H9 (cell line): ENCODE data around the gene TRMT11. TPM values are rescaled to one million over a fixed set of nuclear protein-coding genes. Genes with fewer than 3 reads are reported as not detected.

Source experiments
- DNase-seq: peaks from one replicate; pipeline ENCODE4 v3.0.0-alpha.2; 2017
- H2AFZ ChIP-seq: one replicate; pipeline ENCODE4 v1.6.1; 2013; ENCODE audit warnings: mild to moderate bottlenecking, low read length, control low read depth, moderate library complexity
- H2AK5ac ChIP-seq: 2 replicates; pipeline ENCODE4 v1.6.1; 2013; ENCODE audit warnings: low read length, control low read depth, mixed read lengths; ENCODE audit not compliant: insufficient read length
- H2BK120ac ChIP-seq: one replicate; pipeline ENCODE4 v1.6.1; 2013; ENCODE audit warnings: low read depth, mild to moderate bottlenecking, low read length, control low read depth, inconsistent platforms; ENCODE audit not compliant: poor library complexity, severe bottlenecking
- H2BK12ac ChIP-seq: 2 replicates; pipeline ENCODE4 v1.6.1; 2013; ENCODE audit warnings: low read length, control low read depth, mixed read lengths, low read depth; ENCODE audit not compliant: insufficient read length
- H2BK15ac ChIP-seq: 2 replicates; pipeline ENCODE4 v1.6.1; 2013; ENCODE audit warnings: low read depth, low read length, control low read depth
- H2BK20ac ChIP-seq: one replicate; pipeline ENCODE4 v1.6.1; 2013; ENCODE audit warnings: low read depth, mild to moderate bottlenecking, low read length, control low read depth, inconsistent platforms; ENCODE audit not compliant: poor library complexity, severe bottlenecking
- H2BK5ac ChIP-seq: 2 replicates; pipeline ENCODE4 v1.6.1; 2013; ENCODE audit warnings: low read length, control low read depth, mixed read lengths; ENCODE audit not compliant: insufficient read length
- H3K14ac ChIP-seq: 2 replicates; pipeline ENCODE4 v1.6.1; 2013; ENCODE audit warnings: low read length, control low read depth; ENCODE audit not compliant: insufficient read depth
- H3K18ac ChIP-seq: 2 replicates; pipeline ENCODE4 v1.6.1; 2013; ENCODE audit warnings: low read depth, mild to moderate bottlenecking, mixed read lengths, low read length, control low read depth; ENCODE audit not compliant: insufficient read length
- H3K23ac ChIP-seq: 2 replicates; pipeline ENCODE4 v1.6.1; 2013; ENCODE audit warnings: low read length, control low read depth, mixed read lengths, low read depth; ENCODE audit not compliant: insufficient read length
- H3K23me2 ChIP-seq: 2 replicates; pipeline ENCODE4 v1.6.1; 2013; ENCODE audit warnings: low read depth, mild to moderate bottlenecking, mixed read lengths, low read length, control low read depth; ENCODE audit not compliant: insufficient read length, poor library complexity, severe bottlenecking
- H3K27ac ChIP-seq: 2 replicates; pipeline ENCODE4 v1.5.1; 2013; ENCODE audit warnings: low read length, control low read depth, mixed read lengths, low read depth; ENCODE audit not compliant: insufficient read length
- H3K27me3 ChIP-seq: 2 replicates; pipeline ENCODE4 v1.6.1; 2013; ENCODE audit warnings: low read length, control low read depth, inconsistent platforms; ENCODE audit not compliant: insufficient read depth
- H3K4ac ChIP-seq: 2 replicates; pipeline ENCODE4 v1.6.1; 2013; ENCODE audit warnings: low read depth, mild to moderate bottlenecking, control low read depth, inconsistent platforms, low read length, moderate library complexity
- H3K4me1 ChIP-seq: 2 replicates; pipeline ENCODE4 v1.6.1; 2013; ENCODE audit warnings: low read length, control low read depth, inconsistent platforms; ENCODE audit not compliant: insufficient read depth
- H3K4me2 ChIP-seq: 2 replicates; pipeline ENCODE4 v1.6.1; 2013; ENCODE audit warnings: low read length, control low read depth, mixed read lengths; ENCODE audit not compliant: insufficient read length, insufficient read depth
- H3K56ac ChIP-seq: 2 replicates; pipeline ENCODE4 v1.6.1; 2013; ENCODE audit warnings: low read depth, mild to moderate bottlenecking, mixed read lengths, low read length, control low read depth; ENCODE audit not compliant: insufficient read length
- H3K79me1 ChIP-seq: 2 replicates; pipeline ENCODE4 v1.6.1; 2013; ENCODE audit warnings: low read depth, mild to moderate bottlenecking, moderate library complexity, low read length, control low read depth, inconsistent platforms; ENCODE audit not compliant: insufficient read depth, poor library complexity, severe bottlenecking
- H3K79me2 ChIP-seq: 2 replicates; pipeline ENCODE4 v1.6.1; 2013; ENCODE audit warnings: low read length, control low read depth, inconsistent platforms; ENCODE audit not compliant: insufficient read depth
- H3K9ac ChIP-seq: 2 replicates; pipeline ENCODE4 v1.6.1; 2013; ENCODE audit warnings: low read length, control low read depth, mixed read lengths; ENCODE audit not compliant: insufficient read length; ENCODE audit errors: extremely low read depth
- H3K9me3 ChIP-seq: one replicate; pipeline ENCODE4 v1.6.1; 2013; ENCODE audit warnings: low read depth, low read length, inconsistent platforms; ENCODE audit not compliant: control insufficient read depth
- H3T11ph ChIP-seq: one replicate; pipeline ENCODE4 v1.6.1; 2013; ENCODE audit warnings: mild to moderate bottlenecking, low read length, control low read depth, inconsistent platforms
- H4K20me1 ChIP-seq: one replicate; pipeline ENCODE4 v1.6.1; 2013; ENCODE audit not compliant: control insufficient read depth, insufficient read length, insufficient read depth
- H4K5ac ChIP-seq: 2 replicates; pipeline ENCODE4 v1.6.1; 2013; ENCODE audit warnings: low read depth, mild to moderate bottlenecking, mixed read lengths, low read length, control low read depth; ENCODE audit not compliant: insufficient read length
- H4K8ac ChIP-seq: replicated peaks from 2 replicates; pipeline ENCODE4 v1.6.1; 2013; ENCODE audit warnings: low read length, control low read depth, mixed read lengths, low read depth; ENCODE audit not compliant: insufficient read length
- H4K91ac ChIP-seq: 2 replicates; pipeline ENCODE4 v1.6.1; 2013; ENCODE audit warnings: low read depth, mild to moderate bottlenecking, moderate library complexity, mixed read lengths, low read length, control low read depth; ENCODE audit not compliant: insufficient read length
- H3K27ac Mint-ChIP-seq, 3 experiments: 2 replicates in 2 of 3; 3 replicates in 1 of 3; pipeline ENCODE4 v1.8.0; 2020 to 2021; ENCODE audit warnings: mixed read lengths in 3 of 3, mild to moderate bottlenecking in 1 of 3, moderate library complexity in 1 of 3
- H3K27me3 Mint-ChIP-seq: 2 replicates; pipeline ENCODE4 v1.8.0; 2021; ENCODE audit warnings: low read depth, mild to moderate bottlenecking, moderate library complexity, mixed read lengths
- H3K36me3 Mint-ChIP-seq, 3 experiments: 2 replicates in 2 of 3; 3 replicates in 1 of 3; pipeline ENCODE4 v1.8.0; 2020 to 2021; ENCODE audit warnings: low read depth in 3 of 3, mixed read lengths in 3 of 3; ENCODE audit not compliant: insufficient read depth in 1 of 3
- H3K4me1 Mint-ChIP-seq, 2 experiments: 2 replicates each; pipeline ENCODE4 v1.8.0; 2020; ENCODE audit warnings: mixed read lengths in 2 of 2
- H3K4me3 Mint-ChIP-seq, 2 experiments: 2 replicates in 1 of 2; 3 replicates in 1 of 2; pipeline ENCODE4 v1.8.0; 2020 to 2021; ENCODE audit warnings: mild to moderate bottlenecking in 2 of 2, mixed read lengths in 2 of 2, moderate library complexity in 1 of 2
- H3K9me3 Mint-ChIP-seq, 2 experiments: 2 replicates in 1 of 2; 3 replicates in 1 of 2; pipeline ENCODE4 v1.8.0; 2020; ENCODE audit warnings: mild to moderate bottlenecking in 2 of 2, mixed read lengths in 2 of 2, moderate library complexity in 1 of 2
- CTCF ChIP-seq: fragments of 200-600 bp; sonication (generic); conservative IDR thresholded peaks from 3 replicates; pipeline ENCODE4 v1.8.0; 2021; ENCODE audit warnings: antibody characterized with exemption, mild to moderate bottlenecking
- WGBS: extraction: QIAGEN DNeasy Blood & Tissue Kit; methylation state at CpG from one replicate; pipeline ENCODE4 v1.1.7; 2013; ENCODE audit warnings: missing lambda C conversion rate, low lambda C conversion rate, mixed read lengths; ENCODE audit not compliant: insufficient read length; ENCODE audit errors: extremely low coverage; 5-methylcytosine and 5-hydroxymethylcytosine counted together
- total RNA-seq: library from RNA; stranded (reverse); gene quantifications from 2 replicates; pipeline ENCODE4 v1.2.1, GENCODE V29; 2021

The TRMT11 gene
- total RNA-seq, 1 experiment from 2014 or later: 31.1 TPM

DNA sequence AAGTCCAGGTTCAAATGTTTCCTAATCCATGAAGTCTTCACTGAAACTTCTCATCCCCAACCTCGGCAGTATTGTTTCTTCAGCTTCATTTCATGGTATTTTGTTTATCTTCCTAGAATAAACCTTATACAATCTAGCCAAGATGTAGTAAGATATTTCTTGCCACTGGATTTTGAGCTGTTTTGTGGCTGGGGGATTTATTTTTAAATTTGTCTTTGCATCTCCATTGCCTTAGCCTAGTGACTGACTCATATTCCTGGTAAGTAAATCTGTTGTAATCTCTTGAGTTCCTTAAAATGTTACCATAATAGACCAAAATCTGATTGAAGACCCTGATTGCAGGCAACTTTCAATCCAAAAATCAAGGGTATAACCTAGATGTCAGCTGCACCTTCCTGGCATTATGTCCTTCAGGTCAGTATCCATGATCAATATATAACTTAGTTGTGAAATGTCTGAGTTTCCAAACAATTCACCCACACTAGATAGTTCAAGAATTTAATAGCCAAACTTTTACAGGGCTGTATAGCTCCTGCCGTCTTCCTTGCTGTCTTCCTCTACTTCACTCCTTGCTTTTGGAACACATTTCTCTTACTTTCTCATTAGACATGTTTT is 4.7 kb upstream of the TRMT11 start:
- WGBS: no CpG with 5 or more reads among the region's 2 CpGs
- DNase-seq: no peak
- no peak overlapping the region for H3K27ac Mint-ChIP-seq

More for the DNA sequence above, 4.7 kb upstream of the TRMT11 start:
- no peaks in the 10 kb centered on the region for H3K27me3 Mint-ChIP-seq
- no peaks in the 10 kb centered on the region for H3K4me1 Mint-ChIP-seq
- Histone ChIP-seq H3K14ac (no peak overlapping the region), H3K4me1 (no peaks in the 10 kb centered on the region), H4K91ac (no peak overlapping the region), H2BK12ac (no peak overlapping the region), H2BK120ac (no peak overlapping the region), H3K23ac (no peak overlapping the region), H2BK15ac (no peak overlapping the region), H3K9ac (no peak overlapping the region), H3K27me3 (no peaks in the 10 kb centered on the region), H3K56ac (no peak overlapping the region), H4K20me1 (no peaks in the 10 kb centered on the region), H2AK5ac (no peak overlapping the region), H2BK20ac (no peak overlapping the region), H2BK5ac (no peak overlapping the region), H3K79me2 (no peaks in the 10 kb centered on the region; the same call in 1 of the 2 replicates), H3K4ac (no peak overlapping the region), H3T11ph (no peak overlapping the region), H3K4me2 (no peak overlapping the region), H3K23me2 (no peaks in the 10 kb centered on the region), H3K9me3 (no peaks in the 10 kb centered on the region), H4K5ac (no peak overlapping the region), H3K18ac (no peak overlapping the region), H4K8ac (no peak overlapping the region), H3K79me1 (no peaks in the 10 kb centered on the region), H2AFZ (no peak overlapping the region), H3K27ac (no peak overlapping the region)
- no peaks in the 10 kb centered on the region for H3K9me3 Mint-ChIP-seq
- no peak for TF ChIP-seq CTCF
- no peak overlapping the region for H3K4me3 Mint-ChIP-seq
- H3K36me3 Mint-ChIP-seq: no peaks in the 10 kb centered on the region
